ENCODE data around the gene BANP.

The BANP gene

GRCh38 chr16:87917503-87917902, 33.7 kb upstream of the BANP start:
- H3K4me3 ChIP-seq (ENCODE audit: low read length): no peak overlapping the region
- no peak for TF ChIP-seq CTCF (IDR thresholded peaks at IDR 0.05; ENCODE audit: insufficient read depth, low read depth, low read length, missing control alignments)
- no peak for DNase-seq (ENCODE audit: low read depth)

GRCh38 chr16:87918338-87918737, 32.9 kb upstream of the BANP start:
- TF ChIP-seq CTCF (IDR thresholded peaks at IDR 0.05; ENCODE audit: insufficient read depth, low read depth, low read length, missing control alignments): no peak
- no peak overlapping the region for H3K4me3 ChIP-seq (ENCODE audit: low read length)
- DNase-seq (ENCODE audit: low read depth): no peak

GRCh38 chr16:87918866-87919680, 32.2 kb upstream of the BANP start:
- H3K4me3 ChIP-seq (ENCODE audit: low read length): no peak overlapping the region
- TF ChIP-seq CTCF (IDR thresholded peaks at IDR 0.05; ENCODE audit: insufficient read depth, low read depth, low read length, missing control alignments): no peak
- no peak for DNase-seq (ENCODE audit: low read depth)

GRCh38 chr16:87919681-87919994, 31.6 kb upstream of the BANP start:
- TF ChIP-seq CTCF (IDR thresholded peaks at IDR 0.05; ENCODE audit: insufficient read depth, low read depth, low read length, missing control alignments): no peak
- DNase-seq (ENCODE audit: low read depth): no peak
- H3K4me3 ChIP-seq (ENCODE audit: low read length): no peak overlapping the region

- no peak for TF ChIP-seq CTCF (IDR thresholded peaks at IDR 0.05; ENCODE audit: insufficient read depth, low read depth, low read length, missing control alignments)
- no peak for DNase-seq (ENCODE audit: low read depth)
- H3K4me3 ChIP-seq (ENCODE audit: low read length): no peak overlapping the region
Measured at GRCh38 chr16:87921236-87921773, 29.9 kb upstream of the BANP start.

- no peak overlapping the region for H3K4me3 ChIP-seq (ENCODE audit: low read length)
- no peak for TF ChIP-seq CTCF (IDR thresholded peaks at IDR 0.05; ENCODE audit: insufficient read depth, low read depth, low read length, missing control alignments)
- no peak for DNase-seq (ENCODE audit: low read depth)
Measured at GRCh38 chr16:87922250-87922871, 28.9 kb upstream of the BANP start.
